Stimulated activated CD8-positive, alpha-beta memory T cell treated with anti-CD3 and anti-CD28 coated beads, Interleukin-12 subunit alpha, Interleukin-12 subunit beta, amount 100 ng/mL, for 1 hour (primary cell): ENCODE measurements around the gene TAX1BP1.

Experiments used
- DNase-seq: peaks from one replicate; pipeline ENCODE4 v3.0.0-alpha.2; 2020; ENCODE audit warnings: low read depth

Gene TAX1BP1

GRCh38 chr7:27781188-27781587 lies 41.2 kb downstream of the TAX1BP1 start:
- DNase-seq = no peak

GRCh38 chr7:27782849-27783248 lies 42.9 kb downstream of the TAX1BP1 start:
- DNase-seq = no peak

GRCh38 chr7:27784399-27785053 lies 44.6 kb downstream of the TAX1BP1 start:
- DNase-seq = no peak

- no peak for DNase-seq
These were observed 48.5 kb downstream of the TAX1BP1 start for GRCh38 chr7:27788437-27788836.

- no peak for DNase-seq
These were observed 53.8 kb downstream of the TAX1BP1 start for GRCh38 chr7:27793780-27794179.

- DNase-seq = no peak
These were observed 56.0 kb downstream of the TAX1BP1 start for GRCh38 chr7:27795977-27796376.

GRCh38 chr7:27799212-27799611 lies 59.2 kb downstream of the TAX1BP1 start:
- no peak for DNase-seq

- no peak for DNase-seq
These were observed 63.0 kb downstream of the TAX1BP1 start for GRCh38 chr7:27802999-27803398.

- DNase-seq = no peak
These were observed 64.2 kb downstream of the TAX1BP1 start for GRCh38 chr7:27804139-27804538.

- DNase-seq = no peak
These were observed 68.7 kb downstream of the TAX1BP1 start for GRCh38 chr7:27808626-27809025.

GRCh38 chr7:27810186-27810585 lies 70.2 kb downstream of the TAX1BP1 start:
- no peak for DNase-seq

GRCh38 chr7:27812706-27813105 lies 72.7 kb downstream of the TAX1BP1 start:
- no peak for DNase-seq

GRCh38 chr7:27822245-27822644 lies 82.3 kb downstream of the TAX1BP1 start:
- no peak for DNase-seq

GRCh38 chr7:27825891-27826290 lies 85.9 kb downstream of the TAX1BP1 start:
- DNase-seq = no peak

GRCh38 chr7:27826357-27826756 lies 86.4 kb downstream of the TAX1BP1 start:
- DNase-seq = no peak

- no peak for DNase-seq
These were observed 94.4 kb downstream of the TAX1BP1 start for GRCh38 chr7:27834179-27834921.

GRCh38 chr7:27835376-27835775 lies 95.4 kb downstream of the TAX1BP1 start:
- DNase-seq = no peak

- DNase-seq = no peak
These were observed 96.6 kb downstream of the TAX1BP1 start for GRCh38 chr7:27836536-27836935.

- DNase-seq = no peak
These were observed 99.1 kb downstream of the TAX1BP1 start for GRCh38 chr7:27839099-27839498.

- DNase-seq = no peak
These were observed 100.4 kb downstream of the TAX1BP1 start for GRCh38 chr7:27840313-27840712.

- DNase-seq = no peak
These were observed 100.9 kb downstream of the TAX1BP1 start for GRCh38 chr7:27840760-27841364.

- DNase-seq = no peak
These were observed 102.2 kb downstream of the TAX1BP1 start for GRCh38 chr7:27842094-27842692.

GRCh38 chr7:27842851-27843250 lies 102.9 kb downstream of the TAX1BP1 start:
- no peak for DNase-seq
